GM19193 (cell line): ENCODE measurements around the gene EXOSC6.

Experiments
- POLR2A ChIP-seq: IDR thresholded peaks from 4 replicates; pipeline ENCODE4 v1.6.1; 2011; ENCODE audit not compliant: insufficient read depth, insufficient read length; ENCODE audit errors: extremely low read depth

Gene EXOSC6

DNA sequence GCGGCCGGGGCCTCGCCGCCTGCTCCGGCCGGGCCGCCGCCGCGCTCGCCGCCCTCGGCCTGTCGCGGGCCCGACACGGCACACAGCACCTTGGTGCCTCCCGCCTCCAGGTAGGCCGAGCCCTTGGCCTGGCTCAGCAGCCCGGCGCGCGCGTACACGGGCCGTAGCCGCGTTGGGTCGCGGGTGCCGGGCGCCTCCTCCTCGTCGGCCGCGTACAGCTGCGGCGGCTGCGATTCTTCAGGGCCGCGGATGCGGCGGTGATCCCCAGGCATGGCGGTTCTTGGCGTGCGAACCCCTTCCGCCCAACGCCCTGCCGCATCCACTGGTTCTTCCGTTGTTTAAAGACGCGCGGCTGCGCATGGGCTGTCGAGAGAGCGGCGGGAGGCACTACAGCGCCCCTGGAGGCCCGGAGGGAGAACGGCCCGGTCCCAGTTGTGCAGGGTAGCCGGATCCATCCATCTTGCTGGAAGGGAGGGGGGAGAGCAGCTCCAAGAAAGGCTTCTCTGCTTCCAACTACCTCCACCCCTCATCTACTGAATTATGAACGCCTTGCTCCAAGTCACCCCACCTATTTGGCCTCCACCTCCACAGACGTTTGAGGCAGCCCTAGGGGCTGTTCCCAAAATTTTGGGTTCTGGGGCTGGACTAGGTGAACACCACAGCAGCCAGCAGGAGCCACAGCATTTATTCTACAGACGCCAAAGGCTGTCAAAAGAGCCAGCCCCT is at the start of gene EXOSC6:
EXOSC6 (minus strand) TSS at position 312 of the 726 bp plus-strand sequence; CDS start at position 272, 40 bp downstream.
- TF ChIP-seq POLR2A = peak; percentile 90

DNA sequence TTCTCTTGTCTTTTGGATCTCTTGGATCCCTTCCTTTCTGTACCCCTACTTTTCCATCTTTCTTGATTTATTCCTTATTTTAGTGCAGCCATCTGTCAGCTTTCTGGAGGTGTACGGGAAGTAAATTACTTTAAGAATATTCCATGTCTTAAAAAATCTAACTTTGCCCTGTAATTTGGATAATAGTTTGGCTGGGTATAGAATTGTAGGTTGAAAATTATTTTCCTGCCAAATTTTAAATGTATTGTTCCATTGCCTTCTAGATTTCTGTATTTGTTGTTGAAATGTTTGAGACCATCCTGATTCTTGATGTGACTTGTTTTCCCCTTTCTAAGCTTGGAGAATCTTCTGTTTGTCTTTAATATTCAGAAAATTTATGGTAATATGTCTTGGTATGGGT is 49.4 kb upstream of the EXOSC6 start:
- no peak for TF ChIP-seq POLR2A

DNA sequence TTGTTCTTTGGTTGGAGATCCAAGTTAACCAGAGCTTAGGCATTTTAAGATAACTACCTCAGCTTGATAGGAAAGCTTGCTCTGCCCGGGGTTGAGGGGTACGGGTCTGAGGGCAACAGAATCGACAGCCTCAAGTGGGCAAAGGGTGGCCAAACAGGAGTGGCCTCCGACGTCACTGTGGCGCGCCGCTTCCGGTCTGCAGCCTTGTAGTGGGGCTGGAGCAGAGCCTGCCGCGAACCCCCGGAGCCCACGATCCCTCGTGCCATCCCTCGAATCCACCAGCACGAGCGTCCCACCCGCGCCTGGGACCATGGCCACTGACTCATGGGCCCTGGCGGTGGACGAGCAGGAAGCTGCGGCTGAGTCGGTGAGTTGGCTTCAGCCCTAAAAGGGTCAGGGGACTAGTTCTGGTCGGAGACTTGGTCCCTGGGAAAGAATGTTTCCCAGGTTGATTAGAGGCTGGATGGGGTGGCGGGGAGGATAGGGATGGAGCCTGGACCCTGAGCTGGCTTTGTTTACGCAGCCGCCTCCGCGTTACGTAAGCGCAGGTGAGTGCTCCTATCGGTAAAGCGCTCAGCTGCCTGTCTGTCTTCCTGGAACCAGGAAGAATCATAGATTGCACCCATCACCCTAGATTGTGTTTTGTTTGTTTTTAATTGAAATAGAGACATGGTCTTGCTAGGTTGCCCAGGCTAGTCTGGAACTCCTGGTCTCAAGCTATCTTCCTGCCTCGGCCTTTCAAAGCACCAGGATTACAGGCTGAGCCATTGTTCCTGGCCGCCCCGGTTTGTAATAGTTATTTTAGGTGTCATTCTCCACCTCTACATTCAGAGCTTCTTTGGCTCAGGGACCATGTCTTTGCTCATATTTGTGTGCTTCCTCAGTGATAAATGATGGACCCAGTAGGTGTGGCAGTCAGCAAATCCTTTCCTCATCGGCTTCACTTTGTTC is 47.5 kb upstream of the EXOSC6 start, which contains the start of gene DDX19B:
DDX19B (plus strand) TSS at position 199 of the 951 bp plus-strand sequence; CDS start at position 311, 112 bp downstream.
- peak; percentile 85 for TF ChIP-seq POLR2A

DNA sequence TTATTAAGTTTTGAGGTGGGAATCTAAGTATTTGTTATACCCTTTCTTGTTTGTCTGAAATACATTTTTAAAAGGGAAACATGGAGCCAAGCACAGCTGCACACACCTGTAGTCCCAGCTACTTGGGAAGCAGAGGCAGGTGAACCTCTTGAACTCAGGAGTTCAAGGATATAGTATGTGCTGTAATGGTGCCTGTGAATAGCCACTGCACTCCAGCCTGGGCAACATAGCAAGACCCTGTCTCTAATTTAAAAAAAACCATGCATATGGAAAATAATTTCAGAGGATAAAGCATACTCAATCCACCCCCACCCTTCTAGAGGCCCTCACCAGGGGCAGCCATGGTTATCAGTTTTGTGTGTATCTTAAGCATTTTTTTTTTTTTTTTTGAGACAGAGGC is 43.9 kb upstream of the EXOSC6 start:
- no peak for TF ChIP-seq POLR2A

DNA sequence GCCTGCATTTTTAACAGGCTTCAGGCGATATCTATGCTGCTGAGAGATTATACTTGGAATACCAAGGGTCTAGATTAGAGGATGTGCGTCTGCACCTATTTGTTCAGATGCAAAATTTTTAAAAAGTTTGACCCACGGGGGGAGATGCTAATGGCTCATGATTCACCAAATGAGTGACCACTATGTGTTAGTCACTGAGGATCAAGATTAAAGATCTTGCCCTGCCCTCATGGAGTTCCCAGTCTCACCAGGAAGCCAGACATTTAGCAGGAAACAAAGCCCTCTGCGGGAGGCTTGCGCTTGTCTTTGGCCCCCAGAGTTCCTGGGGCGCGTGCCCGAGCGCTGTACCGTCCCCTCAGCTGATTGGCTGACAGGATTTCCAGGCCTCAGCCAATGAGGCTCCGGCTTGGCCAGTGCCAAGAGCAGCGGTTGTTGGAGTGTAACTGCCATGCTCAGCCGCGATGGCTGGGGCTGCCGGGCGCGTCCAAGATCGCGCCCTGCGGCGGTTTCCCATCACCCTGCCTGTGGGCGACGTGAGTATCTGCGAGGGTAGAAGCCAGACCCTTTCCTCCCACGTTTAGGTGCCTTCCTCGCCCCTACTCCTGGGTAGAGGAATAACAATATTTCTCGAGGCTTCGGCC is 42.8 kb upstream of the EXOSC6 start:
- TF ChIP-seq POLR2A = no peak

DNA sequence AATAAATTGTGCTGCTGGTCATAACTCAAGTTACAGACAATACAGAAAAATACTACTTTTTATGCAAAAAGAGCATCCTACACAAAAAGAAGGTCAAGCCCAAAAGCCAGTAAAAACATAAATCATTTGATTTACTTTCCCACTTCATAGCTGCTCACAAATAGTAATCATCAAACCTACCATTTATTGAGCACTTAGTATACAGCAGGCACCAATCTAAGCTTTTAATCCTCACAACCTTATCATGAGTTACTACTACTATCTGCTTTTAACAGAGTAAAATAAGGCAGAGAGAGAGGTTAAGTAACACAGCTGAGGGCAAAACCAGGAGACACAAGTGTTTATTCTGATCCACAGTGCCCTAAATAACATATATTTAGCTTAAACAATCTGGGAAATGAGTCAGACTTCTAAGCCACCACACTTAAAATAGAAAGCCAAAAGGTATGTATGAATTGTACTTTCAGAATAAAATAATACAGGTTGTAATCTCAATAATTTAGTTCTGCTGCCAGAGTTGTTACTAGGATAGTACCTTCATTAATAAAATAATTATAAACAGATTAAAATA is 39.3 kb upstream of the EXOSC6 start:
- no peak for TF ChIP-seq POLR2A

DNA sequence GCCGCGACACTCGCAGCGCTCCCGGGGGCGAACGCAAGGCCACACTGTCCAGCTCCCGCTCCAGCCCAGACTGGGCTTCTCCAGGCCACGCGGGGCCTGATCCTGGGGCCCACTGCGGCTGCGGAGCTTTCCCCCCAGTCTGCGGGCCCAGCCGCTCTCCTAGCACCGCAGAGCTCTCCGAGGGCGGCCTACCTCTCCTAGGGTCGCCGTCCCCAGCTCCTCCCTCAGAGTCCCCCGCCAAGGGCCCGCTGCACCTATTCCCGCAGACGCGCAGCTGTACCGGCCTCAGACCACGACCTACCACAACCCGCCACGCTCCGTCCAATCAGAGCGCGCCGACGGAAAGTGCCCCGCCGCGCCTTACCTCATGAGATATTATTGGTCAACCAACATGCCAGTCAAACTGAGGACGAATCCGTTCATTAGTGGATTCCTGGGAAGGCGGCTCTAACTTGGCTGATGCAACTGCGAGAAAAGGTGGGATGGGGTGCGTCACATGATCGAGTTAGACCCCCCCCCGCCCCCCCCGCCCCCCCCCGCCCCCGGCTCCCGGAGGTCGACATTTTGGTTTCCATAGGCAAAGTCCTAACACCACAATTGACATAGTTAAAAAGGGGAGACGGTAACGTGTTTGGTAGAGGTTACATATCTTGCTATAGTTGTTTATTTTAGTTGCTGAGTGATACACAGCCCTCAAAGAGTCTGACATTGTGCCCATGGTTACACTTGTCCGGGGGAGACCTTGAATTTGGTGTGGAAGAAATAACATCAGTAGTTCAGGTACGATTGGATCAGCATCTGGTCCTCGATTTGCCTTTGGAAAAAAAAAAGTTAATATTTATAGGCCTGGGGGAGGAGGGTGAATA is 37.7 kb upstream of the EXOSC6 start, which contains the start of gene AARS1:
AARS1 (minus strand) TSS at position 278 of the 866 bp plus-strand sequence. CDS start 6,743 bp downstream, outside the sequence.
- TF ChIP-seq POLR2A = peak; percentile 97

DNA sequence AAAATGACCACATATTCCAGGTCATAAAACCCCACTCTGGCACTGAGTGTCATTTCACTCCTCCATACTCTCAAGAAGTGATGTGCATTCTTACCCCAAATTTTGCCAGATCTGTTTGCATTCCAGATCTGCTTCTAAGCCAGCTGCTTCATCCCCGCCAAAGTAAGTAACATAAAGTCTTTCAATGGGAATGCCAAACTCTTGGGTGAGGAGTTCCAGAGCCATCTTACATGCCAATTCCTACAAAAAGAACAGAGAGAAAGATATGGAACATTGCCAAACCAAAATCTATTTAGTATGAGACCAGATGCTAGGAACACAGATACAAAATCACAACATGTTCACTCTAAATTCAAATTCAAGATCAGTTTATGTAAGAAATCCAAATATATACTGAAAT is 24.7 kb upstream of the EXOSC6 start:
- TF ChIP-seq POLR2A = no peak

DNA sequence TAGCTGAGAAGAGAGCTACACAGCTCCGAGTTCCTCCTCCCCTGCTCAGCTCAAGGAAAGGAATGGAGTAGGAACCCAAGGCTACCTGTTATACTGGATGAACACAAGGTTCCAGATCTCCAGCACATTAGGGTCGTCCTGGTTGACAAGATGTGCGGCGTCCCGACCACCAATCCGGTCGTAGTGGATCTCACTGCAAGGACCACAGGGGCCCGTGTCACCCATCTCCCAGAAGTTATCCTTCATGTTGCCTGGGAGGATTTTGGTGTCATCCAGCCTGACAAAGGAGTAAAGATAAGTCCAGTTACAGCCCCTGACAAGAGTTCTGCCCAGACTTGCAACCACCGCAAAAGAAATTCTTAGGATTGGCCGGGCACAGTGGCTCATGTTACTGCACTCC is 20.0 kb upstream of the EXOSC6 start:
- no peak for TF ChIP-seq POLR2A

DNA sequence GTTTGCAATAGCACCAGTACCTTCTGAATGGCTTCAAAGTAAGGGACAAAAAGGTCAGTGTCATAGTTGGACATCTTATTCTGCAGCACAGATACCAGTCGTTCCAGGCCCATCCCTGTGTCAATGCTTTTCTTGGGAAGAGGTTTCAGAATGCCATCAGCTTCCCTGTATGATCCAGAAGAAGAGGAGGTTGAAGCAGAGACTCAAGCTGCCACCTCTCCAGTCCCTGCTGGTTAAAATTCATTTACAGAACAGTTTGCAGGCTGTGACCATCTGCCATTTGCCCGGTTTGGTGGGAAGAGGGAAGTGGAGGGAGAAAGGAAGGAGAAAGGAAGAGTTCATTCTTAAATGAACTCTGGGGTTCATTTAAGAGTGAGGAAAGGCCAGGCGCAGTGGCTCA is 18.4 kb upstream of the EXOSC6 start:
- no peak for TF ChIP-seq POLR2A

DNA sequence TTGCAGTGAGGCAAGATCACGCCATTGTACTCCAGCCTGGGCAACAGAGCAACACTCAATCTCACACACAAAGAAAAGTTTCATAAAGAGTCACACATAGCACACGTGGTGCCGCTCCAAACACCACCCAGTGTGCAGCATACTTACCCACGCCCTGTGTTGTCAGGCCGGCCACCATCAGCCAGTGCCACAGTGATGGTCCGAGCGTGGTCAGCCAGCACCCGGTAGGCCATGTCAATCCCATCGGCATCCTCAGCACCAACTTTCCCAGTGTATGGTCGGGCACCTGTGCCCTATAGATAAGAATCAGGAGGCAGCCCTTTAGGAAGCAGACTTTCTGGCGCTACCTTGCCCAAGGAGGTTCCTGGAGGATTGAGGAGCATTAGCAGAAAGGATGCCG is 17.7 kb upstream of the EXOSC6 start:
- no peak for TF ChIP-seq POLR2A

DNA sequence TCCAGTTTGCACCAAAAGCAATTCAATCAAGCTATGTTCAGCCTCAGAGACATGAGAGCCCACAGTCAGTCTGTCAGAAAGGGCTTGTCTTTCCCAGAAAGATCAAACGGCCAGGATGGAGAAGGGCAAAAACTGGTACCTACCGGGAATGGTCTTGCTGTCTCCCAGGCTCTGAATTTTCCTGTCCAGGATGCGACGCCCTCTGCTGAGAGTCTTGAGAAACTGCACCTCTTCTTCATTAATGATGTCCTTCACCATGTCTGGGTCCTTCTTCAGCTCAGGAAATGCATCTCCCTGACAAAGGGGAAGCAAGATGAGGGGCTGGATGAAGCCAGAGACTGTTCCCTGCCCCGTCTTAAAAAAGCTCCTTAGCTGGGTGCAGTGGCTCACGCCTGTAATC is 15.8 kb upstream of the EXOSC6 start:
- no peak for TF ChIP-seq POLR2A

DNA sequence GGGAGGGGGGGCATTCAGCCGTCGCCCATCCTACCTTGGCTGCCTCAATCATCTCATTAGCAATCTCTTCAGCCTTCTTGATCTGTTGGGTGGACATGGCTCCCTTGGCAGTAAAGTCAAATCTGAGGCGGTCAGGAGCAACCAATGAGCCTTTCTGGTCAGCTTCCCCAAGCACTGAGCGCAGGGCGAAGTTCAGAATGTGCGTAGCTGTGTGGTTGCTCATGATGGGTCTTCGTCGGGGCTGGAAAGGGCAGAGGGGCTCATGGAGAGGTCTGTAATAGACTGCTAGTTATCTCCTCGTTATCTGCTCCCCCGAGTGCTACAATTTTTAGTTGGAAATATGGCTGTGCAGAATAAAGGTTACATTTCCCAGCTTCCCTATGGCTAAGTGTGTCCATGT is 7.2 kb upstream of the EXOSC6 start:
- TF ChIP-seq POLR2A = no peak

DNA sequence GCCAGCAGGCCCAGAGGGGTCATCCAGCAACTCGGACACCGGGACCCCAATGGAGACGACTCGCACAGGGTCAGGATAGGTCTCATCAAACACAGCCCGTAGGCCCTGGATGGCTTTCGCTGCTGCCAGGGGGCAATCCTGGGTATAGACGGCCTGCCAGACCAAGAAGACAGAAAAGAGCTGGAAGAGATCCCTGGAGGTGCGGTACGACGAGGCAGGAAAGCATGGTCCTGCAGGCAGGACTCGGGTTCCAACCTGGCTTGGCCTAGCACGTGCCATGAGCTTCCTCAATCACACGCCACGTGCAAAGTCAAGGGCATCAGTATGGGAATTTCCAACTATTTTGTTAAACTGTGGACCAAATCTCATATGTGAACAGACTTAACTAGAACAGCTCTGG is 6.3 kb upstream of the EXOSC6 start:
- TF ChIP-seq POLR2A = no peak
